Activated T-helper 17 cell treated with anti-CD3 and anti-CD28 coated beads, Interleukin-2, amount 50 U/mL, for 72 hours (primary cell): ENCODE data around the gene LYRM4. TPM values are rescaled to one million over a fixed set of nuclear protein-coding genes. Genes with fewer than 3 reads are reported as not detected.
A peak's percentile ranks its signal among the peaks of the same experiment; 100 is the strongest.

Experiments
- ATAC-seq: fragments of 150-1000 bp; cut with Tn5 transposase; replicated peaks from 2 replicates; pipeline ENCODE4 v1.10.0; 2021; ENCODE audit warnings: mild to moderate bottlenecking, moderate library complexity
- H3K27ac Mint-ChIP-seq: one replicate; pipeline ENCODE4 v1.8.0; 2022; ENCODE audit warnings: mixed read lengths
- H3K27me3 Mint-ChIP-seq: one replicate; pipeline ENCODE4 v1.8.0; 2022; ENCODE audit warnings: mixed read lengths
- H3K36me3 Mint-ChIP-seq: one replicate; pipeline ENCODE4 v1.8.0; 2022; ENCODE audit warnings: low read depth, mild to moderate bottlenecking, mixed read lengths
- H3K4me1 Mint-ChIP-seq: one replicate; pipeline ENCODE4 v1.8.0; 2022; ENCODE audit warnings: mixed read lengths
- H3K4me3 Mint-ChIP-seq: one replicate; pipeline ENCODE4 v1.8.0; 2022; ENCODE audit warnings: mild to moderate bottlenecking, mixed read lengths
- H3K9me3 Mint-ChIP-seq: one replicate; pipeline ENCODE4 v1.8.0; 2022; ENCODE audit warnings: mixed read lengths
- total RNA-seq, 2 donors: library from RNA; stranded (reverse); gene quantifications; one replicate each; pipeline ENCODE4 v1.2.3, GENCODE V29; 2022

Gene LYRM4
- total RNA-seq, 2 donors from 2014 or later: 34.0 to 64.2 TPM

DNA sequence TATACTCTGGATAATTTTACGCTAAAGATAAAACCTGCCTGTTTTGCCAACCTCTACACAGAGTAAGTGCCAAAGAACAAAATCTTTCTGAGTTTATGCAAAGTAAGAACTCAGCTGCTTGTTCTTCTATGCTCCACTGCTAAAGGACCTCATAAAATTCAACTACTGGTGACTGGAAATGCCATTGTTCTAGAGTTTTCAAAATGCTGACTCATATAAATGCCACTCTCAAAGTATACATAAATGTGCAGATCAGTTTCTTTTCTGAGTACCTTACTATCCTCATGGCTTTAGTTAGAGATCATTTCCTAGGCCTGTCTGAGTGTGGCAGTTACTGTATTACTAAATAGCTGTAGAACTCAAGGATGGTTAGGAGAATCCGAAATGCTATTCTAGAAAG is 45.6 kb downstream of the LYRM4 start:
- Mint-ChIP-seq H3K36me3 (peaks cover 36% of the 10 kb centered on the region), H3K9me3 (no peaks in the 10 kb centered on the region), H3K4me3 (no peak overlapping the region), H3K27me3 (no peaks in the 10 kb centered on the region), H3K4me1 (no peaks in the 10 kb centered on the region), H3K27ac (no peak overlapping the region)
- no peak for ATAC-seq

DNA sequence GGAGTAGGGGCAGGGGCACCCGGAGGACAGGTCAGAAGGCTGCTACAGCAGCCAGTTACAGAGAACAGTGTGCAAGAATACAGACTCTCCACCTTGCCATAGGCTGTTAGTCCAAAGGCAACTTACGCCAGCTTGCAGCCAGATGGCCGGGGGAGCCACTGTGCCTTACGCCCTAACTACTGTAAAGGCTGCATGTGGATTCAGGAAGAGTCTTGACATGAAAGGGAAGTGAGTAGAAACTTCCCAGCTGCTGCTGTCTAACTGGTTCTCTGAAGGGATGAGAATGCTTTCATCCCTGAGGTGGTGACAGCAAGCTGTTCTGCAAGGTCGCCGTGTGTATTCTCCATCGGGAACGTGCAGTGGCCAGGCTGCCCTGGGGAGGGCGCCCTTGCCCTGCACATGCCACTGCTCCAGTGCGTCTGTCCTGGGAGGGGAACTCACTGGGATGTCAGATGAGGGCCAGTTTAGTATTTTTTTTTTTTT is 46.1 kb downstream of the LYRM4 start:
- peaks cover 41% of the 10 kb centered on the region for H3K36me3 Mint-ChIP-seq

DNA sequence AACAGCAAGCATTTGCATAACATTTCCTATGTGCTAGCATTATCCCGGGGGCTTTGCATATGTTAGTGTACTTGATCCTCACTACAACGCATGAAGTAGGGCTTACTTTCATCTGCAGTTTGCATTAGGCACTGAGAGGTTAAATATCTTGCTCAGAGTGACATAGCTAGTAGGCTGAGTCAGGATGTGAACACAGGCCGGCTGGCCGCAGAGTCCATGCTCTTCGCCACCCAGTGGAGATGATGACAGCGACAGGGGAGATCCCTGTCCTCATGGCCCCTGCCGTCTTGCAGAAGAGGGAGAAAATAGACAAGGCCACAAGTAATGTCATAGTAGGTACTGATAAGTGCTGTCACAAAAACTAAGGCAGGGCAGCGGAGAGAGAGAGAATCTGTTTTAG is 46.9 kb downstream of the LYRM4 start:
- Mint-ChIP-seq H3K27ac (no peak overlapping the region), H3K9me3 (no peaks in the 10 kb centered on the region), H3K27me3 (no peaks in the 10 kb centered on the region), H3K4me3 (no peak overlapping the region), H3K4me1 (no peaks in the 10 kb centered on the region), H3K36me3 (peaks cover 44% of the 10 kb centered on the region)
- no peak for ATAC-seq

More for the DNA sequence above, 46.1 kb downstream of the LYRM4 start:
- Mint-ChIP-seq H3K27me3 (no peaks in the 10 kb centered on the region), H3K9me3 (no peaks in the 10 kb centered on the region), H3K4me1 (no peaks in the 10 kb centered on the region), H3K4me3 (no peak overlapping the region), H3K27ac (no peak overlapping the region)
- ATAC-seq: peak; percentile 71

DNA sequence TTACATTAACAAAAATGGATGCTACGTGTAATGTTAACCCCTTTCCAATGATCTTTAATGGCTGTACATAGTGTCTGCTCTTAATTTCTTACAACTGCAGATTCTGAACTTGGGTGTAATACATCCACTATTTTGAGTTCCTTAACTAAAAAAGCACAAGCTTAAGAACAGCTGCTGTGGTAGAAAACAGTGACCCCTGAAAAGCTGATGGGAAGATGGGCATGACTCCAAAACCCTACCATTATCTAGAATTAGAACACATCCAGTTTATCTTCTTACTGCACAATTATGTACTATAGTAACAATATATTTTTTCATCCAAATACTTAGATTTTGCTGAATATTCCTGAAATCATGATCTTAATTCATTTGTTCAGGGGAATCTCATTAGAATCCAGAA is 49.3 kb downstream of the LYRM4 start:
- H3K4me1 Mint-ChIP-seq: no peaks in the 10 kb centered on the region
- H3K27me3 Mint-ChIP-seq: no peaks in the 10 kb centered on the region
- H3K9me3 Mint-ChIP-seq: no peaks in the 10 kb centered on the region
- no peak overlapping the region for H3K27ac Mint-ChIP-seq
- H3K4me3 Mint-ChIP-seq: no peak overlapping the region
- ATAC-seq: no peak
- peaks cover 49% of the 10 kb centered on the region for H3K36me3 Mint-ChIP-seq

DNA sequence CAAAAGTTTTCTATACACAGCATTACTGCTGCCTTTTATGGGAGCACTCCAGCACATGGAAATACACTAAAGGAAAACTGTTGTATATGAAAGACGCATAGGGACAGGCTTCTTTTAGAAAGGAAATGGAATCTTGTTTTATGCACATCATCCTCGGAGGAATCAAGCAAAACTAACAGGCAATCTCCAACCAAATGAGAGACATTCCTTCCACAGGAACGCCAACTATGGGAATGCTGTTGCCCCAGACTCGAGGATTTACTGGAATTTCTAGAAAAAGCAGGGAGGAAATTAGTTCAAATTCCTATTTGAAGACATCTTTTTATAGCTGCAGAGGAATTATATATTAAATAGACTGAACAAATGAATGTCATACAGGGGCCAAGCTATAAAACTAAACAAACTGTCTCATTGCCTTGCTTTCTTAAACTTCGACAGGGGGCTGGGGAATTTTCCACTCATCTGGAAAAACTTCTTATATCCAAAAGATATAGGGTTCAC is 52.2 kb downstream of the LYRM4 start:
- H3K9me3 Mint-ChIP-seq: no peaks in the 10 kb centered on the region
- no peak overlapping the region for H3K4me3 Mint-ChIP-seq
- H3K36me3 Mint-ChIP-seq: peaks cover 28% of the 10 kb centered on the region
- no peak overlapping the region for H3K27ac Mint-ChIP-seq
- H3K4me1 Mint-ChIP-seq: no peaks in the 10 kb centered on the region
- H3K27me3 Mint-ChIP-seq: no peaks in the 10 kb centered on the region
- no peak for ATAC-seq

DNA sequence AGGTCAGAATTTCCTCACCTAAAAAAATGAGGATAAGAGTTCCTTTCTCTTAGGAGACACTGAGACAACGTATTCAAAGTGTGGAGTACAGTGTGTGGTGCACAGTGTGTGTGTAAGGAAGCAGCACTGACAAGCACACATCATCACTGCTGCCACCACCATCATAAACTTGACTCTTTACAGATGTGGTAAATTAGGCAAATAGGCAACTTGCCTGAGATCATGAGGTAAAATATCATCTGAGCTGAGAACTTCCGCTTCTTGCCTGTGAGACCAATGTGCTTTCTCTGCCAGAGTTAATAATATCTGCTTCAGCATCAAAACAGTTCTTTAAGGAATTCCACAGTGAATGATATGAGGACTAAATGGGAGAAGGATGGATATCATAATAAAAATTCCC is 52.7 kb downstream of the LYRM4 start:
- H3K4me3 Mint-ChIP-seq: no peak overlapping the region
- no peaks in the 10 kb centered on the region for H3K9me3 Mint-ChIP-seq
- H3K27me3 Mint-ChIP-seq: no peaks in the 10 kb centered on the region
- H3K36me3 Mint-ChIP-seq: peaks cover 23% of the 10 kb centered on the region
- no peaks in the 10 kb centered on the region for H3K4me1 Mint-ChIP-seq
- H3K27ac Mint-ChIP-seq: no peak overlapping the region
- no peak for ATAC-seq

DNA sequence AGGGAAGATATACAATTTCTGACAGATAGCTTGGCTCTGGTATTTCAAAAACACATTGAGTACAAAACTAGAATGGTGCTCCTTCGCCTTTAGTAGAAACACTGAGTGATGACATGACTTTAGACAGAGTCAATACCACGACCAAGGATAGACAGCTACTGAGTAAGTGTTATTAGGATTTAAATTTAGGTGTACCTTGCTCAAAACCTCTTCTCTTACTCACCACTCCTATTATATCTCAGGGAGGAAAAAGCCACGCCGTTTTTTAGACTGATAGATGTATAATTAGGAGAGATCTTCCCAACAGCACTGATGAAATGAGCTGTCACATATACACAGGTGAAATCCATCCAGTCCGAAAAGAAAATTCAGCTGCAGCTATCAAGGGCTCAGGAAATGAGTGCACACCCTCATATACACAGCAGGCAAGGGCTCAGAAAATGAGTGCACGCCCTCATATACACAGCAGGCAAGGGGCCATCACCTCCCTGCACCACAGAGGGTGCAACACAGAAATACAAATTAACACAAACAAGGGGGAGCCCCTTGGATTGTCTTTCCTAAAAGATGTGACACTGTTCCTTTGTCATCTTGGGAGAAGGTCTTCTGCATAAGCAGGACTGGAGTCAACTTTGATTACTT is 53.7 kb downstream of the LYRM4 start:
- Mint-ChIP-seq H3K9me3 (no peaks in the 10 kb centered on the region), H3K27me3 (no peaks in the 10 kb centered on the region), H3K4me1 (no peaks in the 10 kb centered on the region), H3K36me3 (peaks cover 13% of the 10 kb centered on the region), H3K27ac (no peak overlapping the region), H3K4me3 (no peak overlapping the region)
- peak; percentile 18 for ATAC-seq

DNA sequence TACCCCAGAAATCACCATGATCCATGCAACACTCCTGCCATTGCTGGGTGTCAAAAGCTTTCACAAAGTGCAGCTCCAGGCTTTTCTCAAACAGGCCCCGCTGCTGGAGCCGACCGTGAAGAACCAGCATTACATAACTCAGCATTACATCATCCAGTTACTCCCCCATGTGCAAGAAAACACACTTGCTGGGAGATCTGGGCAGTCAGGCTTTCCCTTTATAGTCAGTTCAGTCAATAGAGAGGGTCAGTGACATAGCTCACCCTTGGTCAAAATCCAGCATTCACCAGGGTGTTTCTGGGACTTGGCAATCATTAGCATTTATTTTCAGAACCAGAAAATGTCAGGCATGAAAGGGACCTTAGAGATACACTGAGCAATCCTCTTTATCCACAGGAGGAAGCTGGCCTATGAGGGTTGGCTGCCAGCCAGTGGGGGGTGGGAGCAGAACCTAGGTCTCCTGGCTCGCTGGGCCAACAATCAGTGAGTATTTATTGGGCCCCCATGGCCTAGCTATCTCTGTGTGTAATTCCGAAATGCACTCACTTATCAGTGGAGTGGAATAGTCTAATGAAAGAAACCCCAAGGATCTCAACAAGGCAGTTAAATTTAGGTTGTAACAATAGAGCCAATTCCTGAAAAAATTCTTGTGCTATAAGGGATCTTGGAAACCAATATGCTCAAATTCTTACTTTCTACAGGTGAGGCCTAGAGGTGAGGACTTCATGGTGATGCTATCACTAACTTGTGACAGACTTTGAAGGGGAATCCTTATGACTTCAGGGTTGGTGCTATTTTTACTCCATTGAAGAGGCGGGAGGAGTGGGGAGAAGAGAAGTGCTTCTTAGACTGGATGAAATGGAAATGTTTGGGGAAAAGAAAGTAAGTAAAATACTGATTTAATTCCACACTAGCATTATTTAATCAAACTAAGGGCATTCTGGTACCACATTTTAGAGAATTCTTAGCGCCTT is 54.6 kb downstream of the LYRM4 start:
- Mint-ChIP-seq H3K27me3 (no peaks in the 10 kb centered on the region), H3K9me3 (no peaks in the 10 kb centered on the region), H3K27ac (no peak overlapping the region), H3K4me3 (no peak overlapping the region), H3K36me3 (peaks cover 13% of the 10 kb centered on the region), H3K4me1 (no peaks in the 10 kb centered on the region)
- no peak for ATAC-seq

DNA sequence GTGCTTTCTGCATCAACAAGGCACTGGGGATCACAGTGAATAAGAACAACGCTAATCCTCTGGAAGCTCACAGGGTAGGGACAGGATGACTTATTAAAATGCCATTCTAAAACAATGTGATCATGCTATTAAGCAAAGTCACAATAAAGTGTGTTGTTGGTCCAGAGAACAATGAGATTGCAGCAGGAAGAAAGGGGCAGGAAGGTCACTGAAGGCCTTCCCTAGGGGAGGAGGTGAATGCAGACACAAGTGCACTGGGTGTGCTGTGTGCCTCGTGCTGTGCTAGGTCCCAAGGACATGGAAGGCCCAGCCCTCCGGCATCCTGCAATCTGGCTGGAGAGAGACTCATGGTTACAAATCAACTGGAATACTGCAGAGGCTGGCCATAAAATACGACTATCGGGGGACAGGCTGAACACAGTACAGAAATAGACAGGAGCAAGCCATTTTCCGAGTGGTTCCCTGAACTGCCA is 55.7 kb downstream of the LYRM4 start:
- H3K4me3 Mint-ChIP-seq: no peak overlapping the region
- no peak for ATAC-seq
- H3K27me3 Mint-ChIP-seq: no peaks in the 10 kb centered on the region
- H3K36me3 Mint-ChIP-seq: peaks cover 13% of the 10 kb centered on the region
- no peaks in the 10 kb centered on the region for H3K4me1 Mint-ChIP-seq
- H3K9me3 Mint-ChIP-seq: no peaks in the 10 kb centered on the region
- no peak overlapping the region for H3K27ac Mint-ChIP-seq

DNA sequence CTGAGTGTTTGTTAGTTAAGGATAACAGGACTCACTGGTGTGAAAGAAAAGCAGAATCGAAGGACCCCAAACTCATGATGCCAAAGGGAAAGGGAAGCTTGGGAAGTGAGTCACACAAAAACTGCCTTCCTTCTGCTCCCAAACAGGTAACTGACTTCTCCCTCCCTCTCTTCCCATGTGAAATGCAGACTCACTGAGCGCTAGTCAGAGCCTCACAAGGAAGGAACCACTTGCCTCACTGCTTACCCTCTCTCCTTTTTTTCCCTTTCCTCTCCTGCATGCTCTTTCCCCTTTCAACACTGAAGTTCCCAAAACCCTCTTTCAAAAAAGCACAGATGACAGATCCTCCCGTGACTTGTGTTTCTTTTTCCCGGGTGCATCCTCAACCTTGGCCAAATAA is 56.4 kb downstream of the LYRM4 start:
- no peak overlapping the region for H3K27ac Mint-ChIP-seq
- H3K4me3 Mint-ChIP-seq: no peak overlapping the region
- no peaks in the 10 kb centered on the region for H3K27me3 Mint-ChIP-seq
- ATAC-seq: no peak
- H3K36me3 Mint-ChIP-seq: peaks cover 6% of the 10 kb centered on the region
- no peaks in the 10 kb centered on the region for H3K9me3 Mint-ChIP-seq
- peaks cover under 1% of the 10 kb centered on the region for H3K4me1 Mint-ChIP-seq

DNA sequence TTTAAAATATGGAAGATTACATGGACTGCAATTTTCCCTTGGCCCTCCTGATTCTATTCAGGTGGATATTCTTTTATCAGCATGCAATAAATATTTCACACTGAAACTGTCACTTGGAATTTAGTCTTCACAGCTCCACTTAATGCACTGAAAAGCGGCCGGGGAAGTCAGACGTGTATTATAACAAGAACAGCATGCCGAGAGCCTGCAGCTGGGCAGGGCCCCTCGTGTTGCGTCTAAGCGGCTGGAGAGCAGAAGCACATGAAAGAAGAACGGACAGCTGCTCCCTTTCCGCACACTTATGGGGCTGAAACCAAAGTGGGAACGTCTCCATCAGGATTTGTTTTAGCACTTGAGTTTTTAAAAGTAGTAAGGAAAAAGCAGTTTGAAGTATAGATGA is 57.2 kb downstream of the LYRM4 start:
- Mint-ChIP-seq H3K27me3 (no peaks in the 10 kb centered on the region), H3K36me3 (peaks cover 5% of the 10 kb centered on the region), H3K4me3 (no peak overlapping the region), H3K9me3 (no peaks in the 10 kb centered on the region), H3K4me1 (peaks cover 7% of the 10 kb centered on the region), H3K27ac (no peak overlapping the region)
- ATAC-seq: no peak

DNA sequence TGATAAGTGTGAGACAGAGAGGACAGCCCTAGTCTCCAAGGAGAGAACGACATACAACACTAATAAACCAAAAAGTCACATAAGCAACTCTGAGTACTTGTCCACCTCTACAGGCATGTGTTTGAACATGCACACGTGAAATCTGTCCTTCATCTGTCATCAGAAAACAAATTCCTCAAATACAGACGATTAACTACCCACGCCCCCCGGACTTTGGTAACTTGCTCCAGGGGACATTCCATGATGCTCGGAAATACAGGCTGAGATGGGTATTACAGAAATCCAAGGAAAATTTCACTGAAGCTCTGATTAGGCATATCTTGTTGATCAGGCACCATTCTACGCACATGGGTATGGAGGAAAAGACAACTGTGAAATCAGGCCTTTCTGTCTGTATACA is 57.8 kb downstream of the LYRM4 start:
- Mint-ChIP-seq H3K27me3 (no peaks in the 10 kb centered on the region), H3K9me3 (no peaks in the 10 kb centered on the region), H3K36me3 (no peaks in the 10 kb centered on the region), H3K27ac (no peak overlapping the region), H3K4me1 (peaks cover 7% of the 10 kb centered on the region), H3K4me3 (no peak overlapping the region)
- ATAC-seq: no peak

DNA sequence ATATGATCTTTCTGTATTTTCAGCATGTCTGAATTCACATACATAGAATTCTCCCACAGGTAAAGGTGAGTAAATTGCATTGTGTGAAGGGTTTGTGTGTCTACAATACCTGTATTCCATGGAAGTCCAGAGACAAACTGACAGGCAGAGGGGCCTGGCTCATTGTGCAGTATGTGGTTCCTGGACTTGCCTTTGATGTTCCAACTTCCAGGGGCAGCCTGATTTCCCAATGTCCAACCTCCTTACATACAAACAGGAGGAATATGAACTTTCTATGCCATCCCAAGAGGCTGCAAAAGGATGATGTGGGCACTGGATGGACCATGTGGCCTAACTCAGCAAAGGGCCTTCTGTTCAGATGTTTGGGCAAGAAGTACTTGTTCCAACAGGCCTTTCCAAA is 58.5 kb downstream of the LYRM4 start:
- Mint-ChIP-seq H3K9me3 (no peaks in the 10 kb centered on the region), H3K27me3 (no peaks in the 10 kb centered on the region), H3K27ac (no peak overlapping the region)

DNA sequence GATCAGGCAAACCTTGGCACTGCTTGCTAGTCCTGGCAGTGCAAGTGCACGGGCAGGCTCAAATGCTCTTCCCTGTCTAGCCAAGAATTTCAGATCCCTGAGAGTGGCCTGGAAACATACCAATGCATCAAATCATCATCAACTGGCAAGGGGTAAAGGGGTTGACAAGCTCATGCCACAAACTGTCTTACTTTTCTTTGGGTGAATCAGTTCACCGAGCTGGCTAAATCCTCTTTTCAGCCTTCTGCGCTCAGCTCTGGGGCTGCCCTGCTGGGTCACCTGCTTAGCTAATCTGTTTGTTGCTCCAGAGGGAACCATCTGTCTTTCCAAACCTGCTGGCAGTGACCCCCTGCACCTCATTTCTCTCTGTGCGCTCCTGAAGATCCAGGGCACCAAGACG is 59.5 kb downstream of the LYRM4 start:
- H3K27ac Mint-ChIP-seq: no peak overlapping the region
- H3K9me3 Mint-ChIP-seq: no peaks in the 10 kb centered on the region
- no peak for ATAC-seq
- H3K4me3 Mint-ChIP-seq: no peak overlapping the region
- no peaks in the 10 kb centered on the region for H3K36me3 Mint-ChIP-seq
- no peaks in the 10 kb centered on the region for H3K27me3 Mint-ChIP-seq
- H3K4me1 Mint-ChIP-seq: peaks cover 7% of the 10 kb centered on the region

More for the DNA sequence above, 58.5 kb downstream of the LYRM4 start:
- H3K4me1 Mint-ChIP-seq: peaks cover 7% of the 10 kb centered on the region
- no peak overlapping the region for H3K4me3 Mint-ChIP-seq
- H3K36me3 Mint-ChIP-seq: no peaks in the 10 kb centered on the region
- ATAC-seq: no peak

DNA sequence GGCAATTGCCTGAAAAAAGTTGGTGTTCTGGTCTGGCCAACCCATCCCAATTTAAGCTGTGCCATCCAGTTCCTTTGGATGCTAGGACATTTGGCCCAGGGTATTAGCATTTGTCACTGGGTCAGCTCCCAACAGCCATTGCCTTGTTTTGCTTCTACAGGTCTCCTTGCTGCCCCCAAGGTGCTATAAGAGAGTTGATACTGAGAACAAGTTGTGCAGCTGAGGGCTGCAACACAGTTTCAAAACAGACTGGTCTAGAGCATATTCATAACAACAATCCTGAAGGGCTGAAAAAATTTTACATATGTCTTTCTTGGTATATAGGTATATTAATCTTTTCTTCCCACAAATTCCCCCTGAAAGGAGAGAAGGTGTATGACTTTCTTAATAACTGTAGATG is 61.0 kb downstream of the LYRM4 start:
- ATAC-seq: peak; percentile 47

More for the DNA sequence above, 61.0 kb downstream of the LYRM4 start:
- Mint-ChIP-seq H3K36me3 (no peaks in the 10 kb centered on the region), H3K4me1 (peaks cover 7% of the 10 kb centered on the region), H3K9me3 (no peaks in the 10 kb centered on the region), H3K4me3 (peak overlapping the region; percentile 47), H3K27me3 (no peaks in the 10 kb centered on the region), H3K27ac (peak overlapping the region; percentile 79)
